T-helper 2 cell (primary cell): Measurements from ENCODE around the gene IDI2.
"Not testable (repeated sequence)": the region's sequence is repeated elsewhere in the genome, so short reads cannot be mapped to it uniquely, and the experiment has no call there.

Experiments
- DNase-seq, 5 experiments: peaks; one replicate each; pipeline versions ENCODE4 v3.0.0 to v3.0.0-alpha.2; 2012 to 2022
- total RNA-seq, 2 donors: gene quantifications; one replicate each; lab custom pipeline; 2026; lab: John Stamatoyannopoulos, UW

The IDI2 gene
- 0 to 0.13 reads per million in 2 donors for total RNA-seq

DNA sequence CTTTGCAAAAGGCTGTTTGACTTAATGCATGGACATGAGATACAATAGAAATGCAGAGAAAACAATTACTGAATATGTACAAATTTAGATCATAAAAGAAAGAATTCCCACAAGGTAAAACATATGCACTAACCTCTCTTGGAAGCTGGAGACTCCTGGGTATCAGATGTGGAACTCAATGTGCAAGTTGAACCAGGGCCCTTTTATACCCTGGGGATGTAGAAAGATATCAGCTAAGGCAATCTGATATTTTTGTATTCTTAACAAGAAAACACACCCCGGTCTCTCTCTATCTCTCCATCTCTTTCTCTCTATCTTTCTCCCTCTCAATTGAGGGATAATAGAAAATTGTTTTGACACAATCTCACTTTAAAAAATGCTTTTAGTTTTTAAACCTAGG, at the start of gene IDI2:
TSS of gene IDI2 (minus strand) at position 177 of the 400 bp plus-strand sequence. CDS start 1,136 bp downstream, outside the sequence.
- no peak for DNase-seq

DNA sequence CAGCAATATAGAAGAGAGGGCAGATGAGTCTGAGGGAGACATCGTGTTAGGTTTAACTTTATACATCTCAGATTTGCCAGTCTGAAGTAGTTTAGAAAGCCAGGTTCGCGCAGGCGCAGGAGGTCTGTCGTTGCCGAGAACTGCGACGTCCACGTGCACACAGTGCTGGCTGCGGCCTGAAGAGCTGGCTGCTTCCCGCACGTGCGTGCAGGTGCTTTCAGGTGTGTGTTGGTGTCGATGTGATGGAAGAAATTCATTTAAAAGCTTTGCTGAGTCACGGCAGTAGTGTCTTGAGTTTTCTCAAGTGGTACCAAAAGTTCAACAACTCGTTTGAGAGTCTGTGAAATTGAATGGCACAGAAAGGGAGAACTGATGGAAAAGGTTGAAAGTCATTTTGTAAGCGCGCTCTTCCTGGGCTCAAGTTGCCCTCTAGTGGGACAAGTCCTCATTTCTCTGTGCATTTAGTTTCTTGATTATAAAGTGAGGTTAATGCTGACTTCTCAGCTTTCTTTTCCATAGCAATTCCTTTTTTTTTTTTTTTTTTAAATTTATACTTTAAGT, 49.2 kb upstream of the IDI2 start:
- peak in 1 of 5 experiments; percentile 35 for DNase-seq

DNA sequence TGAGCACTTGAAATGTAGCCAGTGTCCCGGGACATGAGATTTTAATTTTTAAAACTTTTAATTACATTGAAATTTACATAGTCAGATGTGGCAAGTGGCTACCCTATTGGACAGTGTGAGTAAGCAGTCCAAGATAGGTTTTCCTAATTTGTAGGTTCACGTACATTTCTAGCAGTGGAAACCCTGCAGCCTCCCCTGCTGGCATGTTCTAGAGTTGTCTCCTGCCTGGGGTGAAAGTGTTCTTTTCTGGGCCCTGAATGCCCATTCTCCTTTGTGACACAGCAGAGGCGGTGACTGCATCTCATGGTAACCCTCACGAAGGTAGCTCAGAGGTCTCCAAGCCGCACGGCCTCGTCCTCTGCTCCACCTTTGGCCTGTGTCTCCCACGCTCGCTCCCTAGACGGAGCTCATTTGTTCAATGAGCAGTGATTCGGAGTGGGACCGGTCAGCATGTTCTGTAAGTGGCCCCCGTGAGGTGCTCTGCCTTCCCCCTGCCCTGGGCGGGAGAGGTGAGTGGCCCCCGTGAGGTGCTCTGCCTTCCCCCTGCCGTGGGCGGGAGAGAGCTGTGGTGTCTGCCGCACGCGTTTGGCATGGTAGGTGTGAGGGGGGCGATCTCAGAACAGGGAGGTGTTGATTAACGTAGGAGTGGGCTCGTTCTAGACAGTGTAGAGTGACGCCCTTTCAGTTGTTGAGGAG, 48.5 kb upstream of the IDI2 start:
- no peak for DNase-seq

DNA sequence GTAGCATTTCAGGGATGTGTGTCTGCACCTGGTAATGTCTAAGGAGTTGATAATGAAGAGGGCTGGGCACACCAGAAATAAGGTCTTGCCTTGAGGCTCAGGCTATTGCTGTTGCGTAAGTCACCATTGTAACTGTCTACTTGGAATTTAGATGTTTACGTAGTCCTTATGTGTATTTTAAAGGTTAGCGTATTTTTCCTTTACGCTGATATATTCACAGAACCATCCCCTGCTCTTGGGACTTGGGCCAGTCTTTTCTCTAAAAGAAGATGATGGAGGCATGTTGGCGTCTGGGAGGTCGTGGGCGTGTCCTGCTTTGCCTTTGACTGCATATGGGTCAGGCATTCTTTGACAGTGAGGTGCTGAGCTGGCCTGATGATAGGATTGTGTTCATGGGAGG, 45.3 kb upstream of the IDI2 start:
- no peak for DNase-seq

DNA sequence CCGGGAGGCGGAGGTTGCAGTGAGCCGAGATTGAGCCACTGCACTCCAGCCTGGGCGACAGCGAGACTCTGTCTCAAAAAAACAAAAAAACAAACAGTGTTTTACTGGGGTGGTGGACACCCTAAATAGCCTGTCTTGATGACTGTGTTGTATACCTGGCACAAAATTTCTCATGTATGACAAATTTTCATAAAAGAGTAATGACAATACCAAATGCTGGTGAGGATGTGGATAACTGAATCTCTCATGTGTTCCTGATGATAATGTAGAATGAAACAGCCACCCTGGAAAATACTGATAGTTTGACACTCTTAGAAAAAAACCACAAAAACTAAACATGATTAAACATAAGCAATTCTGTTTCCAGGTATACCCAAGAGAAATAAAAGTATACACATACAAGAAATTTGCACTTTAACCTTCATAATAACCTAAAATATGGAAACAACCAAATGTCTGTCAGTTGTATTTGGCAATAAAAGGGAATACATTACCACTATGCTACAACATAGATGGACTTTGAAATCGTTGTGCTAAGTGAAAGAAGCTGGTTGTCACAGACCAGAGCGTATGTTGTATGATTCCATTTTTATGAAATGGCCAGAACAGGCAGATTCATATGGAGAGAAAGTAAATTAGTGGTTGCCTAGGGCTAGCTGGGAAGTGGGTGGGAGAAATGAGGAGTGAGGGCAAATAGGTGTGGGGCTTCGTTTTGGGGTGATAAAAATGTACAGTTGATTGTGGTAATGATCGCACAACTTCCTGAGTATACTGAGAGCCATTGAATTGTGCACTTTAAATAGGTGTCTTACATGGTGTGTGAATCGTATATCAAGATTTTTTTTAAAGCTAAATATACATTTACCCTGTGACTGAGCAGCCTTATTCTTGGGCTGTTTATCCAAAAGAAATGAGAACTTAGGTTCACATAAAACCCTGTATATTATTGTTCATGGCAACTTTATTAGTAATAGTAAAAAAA, 43.0 kb upstream of the IDI2 start:
- no peak for DNase-seq

DNA sequence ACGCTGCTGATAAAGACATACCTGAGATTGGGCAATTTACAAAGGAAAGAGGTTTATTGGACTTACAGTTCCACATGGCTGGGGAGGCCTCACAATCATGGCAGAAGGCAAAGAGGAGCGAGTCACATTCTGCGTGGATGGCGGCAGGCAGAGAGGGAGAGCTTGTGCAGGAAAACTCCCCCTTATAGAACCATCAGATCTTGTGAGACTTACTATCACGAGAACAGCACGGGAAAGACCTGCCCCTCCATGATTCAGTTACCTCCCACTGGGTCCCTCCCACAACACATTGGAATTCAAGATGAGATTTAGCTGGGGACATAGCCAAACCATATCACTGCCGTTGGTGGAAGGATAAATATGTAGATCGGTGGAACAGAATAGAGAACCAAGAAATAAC, 41.1 kb upstream of the IDI2 start:
- DNase-seq: not testable (repeated sequence)

DNA sequence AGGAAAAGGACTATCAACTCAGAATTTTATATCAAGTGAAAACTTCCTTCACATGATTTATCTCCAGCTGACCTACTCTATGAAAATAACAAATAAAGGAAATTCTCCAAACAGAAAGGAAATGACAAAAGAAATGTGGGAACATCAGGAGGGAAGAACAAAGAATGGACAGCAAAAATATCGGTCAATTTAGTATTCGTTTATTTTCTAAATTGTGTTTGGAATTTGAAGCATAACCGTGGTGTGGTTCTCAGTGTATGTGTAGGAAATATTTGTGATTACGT, 39.2 kb upstream of the IDI2 start:
- DNase-seq: no peak

DNA sequence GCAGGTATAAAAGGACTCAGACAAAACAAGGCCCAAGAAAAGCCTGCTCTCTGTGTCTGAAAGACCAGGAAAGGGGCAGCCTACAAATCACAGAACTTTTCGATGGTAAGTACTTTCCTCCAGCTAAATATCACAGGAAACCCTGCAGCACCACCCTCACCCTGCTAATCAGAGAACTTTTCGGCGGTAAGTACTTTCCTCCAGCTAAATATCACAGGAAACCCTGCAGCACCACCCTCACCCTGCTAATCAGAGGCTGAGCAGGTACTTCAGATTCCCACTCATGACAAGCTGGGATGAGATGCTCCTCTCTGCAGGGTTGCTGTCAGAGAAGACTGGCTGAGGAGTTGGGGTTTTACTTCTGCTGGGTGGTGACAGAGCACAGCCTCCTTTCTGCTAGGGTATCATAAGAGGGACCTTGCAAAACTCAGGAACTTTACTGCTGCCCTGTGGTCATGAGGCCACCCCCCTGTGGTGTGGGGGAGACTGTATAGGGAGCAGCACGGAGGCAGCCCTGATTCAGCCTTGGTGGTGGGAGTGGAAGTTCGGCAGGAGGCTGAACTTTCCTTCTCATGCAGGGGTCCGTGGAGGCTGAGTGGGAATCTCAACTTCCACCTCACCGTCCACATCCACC, 37.7 kb upstream of the IDI2 start:
- DNase-seq: peak in 2 of 5 experiments; percentile 60 to 77

DNA sequence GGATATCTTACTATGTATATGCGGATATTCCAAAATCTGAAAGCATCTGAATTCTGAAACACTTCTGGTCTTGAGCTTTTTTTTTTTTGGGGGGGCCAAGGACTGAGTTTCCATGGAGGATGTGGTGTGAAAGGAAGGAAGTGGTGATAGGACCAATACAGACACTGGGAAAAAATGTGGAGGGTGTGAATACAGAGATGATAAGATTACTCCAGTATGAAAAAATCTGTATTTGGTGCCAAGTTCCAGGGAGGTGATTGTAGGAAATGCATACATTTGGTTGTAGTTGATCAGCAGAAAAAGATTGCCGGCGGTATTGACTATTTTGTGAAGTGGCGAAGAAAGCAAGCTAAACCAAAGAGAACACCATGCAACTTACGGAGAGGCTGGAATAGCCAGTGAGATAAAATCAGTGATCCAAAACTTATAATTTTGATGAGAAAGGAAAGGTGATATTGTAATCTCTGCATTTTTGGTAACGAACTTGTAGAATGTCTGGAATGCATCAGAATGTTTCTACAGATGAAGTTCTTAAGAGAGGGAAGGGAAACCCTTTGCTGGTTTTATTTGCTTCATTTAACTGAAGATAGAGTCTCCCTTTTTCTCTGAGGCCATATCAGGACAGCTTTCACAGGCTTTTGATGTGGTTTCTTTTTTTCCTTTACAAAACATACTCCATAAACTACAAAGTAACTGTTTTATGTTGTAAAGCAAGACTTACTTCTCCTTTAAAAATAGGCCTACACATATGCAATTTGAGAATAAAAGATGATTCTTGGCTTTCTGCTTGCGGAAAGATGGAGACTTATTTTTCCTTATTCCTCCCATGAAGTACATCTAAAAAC, 36.5 kb upstream of the IDI2 start:
- DNase-seq: no peak

DNA sequence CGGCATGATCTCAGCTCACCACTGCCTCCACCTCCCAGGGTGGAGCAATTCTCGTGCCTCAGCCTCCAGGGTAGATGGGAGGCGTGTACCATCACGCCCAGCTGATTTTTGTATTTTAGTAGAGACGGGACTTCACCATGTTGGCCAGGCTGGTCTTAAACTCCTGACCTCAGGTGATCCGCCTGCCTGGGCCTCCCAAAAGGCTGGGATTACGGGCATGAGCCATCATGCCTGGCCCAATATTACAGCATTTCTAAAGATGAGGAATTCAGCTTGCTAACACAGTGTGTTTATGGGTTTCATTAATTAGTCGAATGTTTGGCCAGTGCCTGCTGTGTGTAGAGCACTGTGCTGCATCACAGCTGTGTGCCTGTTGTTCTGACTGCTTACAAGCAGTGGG, 34.2 kb upstream of the IDI2 start:
- no peak for DNase-seq

DNA sequence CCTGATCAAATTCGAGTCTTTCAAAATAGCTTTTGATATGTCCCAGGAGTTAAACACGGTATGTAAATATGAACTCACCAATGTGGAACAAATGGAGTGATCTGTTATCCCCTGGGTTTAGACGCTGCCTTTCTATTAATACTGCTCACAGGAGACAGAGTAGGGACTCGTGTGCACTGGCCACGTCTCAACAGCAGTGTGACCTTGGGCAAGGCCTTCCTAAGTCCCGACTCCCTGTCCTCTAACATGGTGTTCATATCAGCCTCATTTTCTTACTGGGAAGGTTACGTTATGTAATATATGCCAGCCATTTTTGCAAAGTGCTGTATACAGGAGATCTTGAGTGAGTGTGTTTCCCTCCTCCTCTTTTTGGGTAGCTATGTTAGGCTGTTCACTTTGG, 32.4 kb upstream of the IDI2 start:
- no peak for DNase-seq

DNA sequence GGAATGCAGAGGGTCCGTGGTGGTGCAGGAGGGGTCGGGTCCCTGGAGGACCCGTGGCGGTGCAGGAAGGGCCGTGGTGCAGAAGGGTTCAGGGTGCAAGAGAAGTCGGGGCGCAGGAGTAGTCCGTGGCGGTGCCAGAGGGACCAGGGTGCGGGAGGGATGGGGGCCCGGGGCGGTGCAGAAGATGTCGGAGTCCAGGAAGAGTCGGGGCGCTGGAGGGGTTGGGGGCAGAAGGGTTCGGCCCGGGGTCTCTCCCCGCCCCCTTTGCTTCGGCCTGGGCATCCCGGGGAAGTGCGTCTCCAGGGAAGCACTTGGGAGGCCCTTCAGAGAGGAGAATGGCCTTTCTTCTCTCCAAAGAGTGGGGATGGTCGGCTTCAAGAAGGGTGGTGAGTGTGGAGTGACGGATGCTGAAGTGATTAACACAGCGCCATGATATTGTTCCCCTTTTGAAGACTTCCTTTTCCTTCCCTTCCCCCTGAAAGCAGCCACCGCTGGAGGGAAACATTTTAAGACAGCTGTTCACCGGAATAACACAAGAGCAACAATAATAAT, 31.5 kb upstream of the IDI2 start:
- no peak for DNase-seq

DNA sequence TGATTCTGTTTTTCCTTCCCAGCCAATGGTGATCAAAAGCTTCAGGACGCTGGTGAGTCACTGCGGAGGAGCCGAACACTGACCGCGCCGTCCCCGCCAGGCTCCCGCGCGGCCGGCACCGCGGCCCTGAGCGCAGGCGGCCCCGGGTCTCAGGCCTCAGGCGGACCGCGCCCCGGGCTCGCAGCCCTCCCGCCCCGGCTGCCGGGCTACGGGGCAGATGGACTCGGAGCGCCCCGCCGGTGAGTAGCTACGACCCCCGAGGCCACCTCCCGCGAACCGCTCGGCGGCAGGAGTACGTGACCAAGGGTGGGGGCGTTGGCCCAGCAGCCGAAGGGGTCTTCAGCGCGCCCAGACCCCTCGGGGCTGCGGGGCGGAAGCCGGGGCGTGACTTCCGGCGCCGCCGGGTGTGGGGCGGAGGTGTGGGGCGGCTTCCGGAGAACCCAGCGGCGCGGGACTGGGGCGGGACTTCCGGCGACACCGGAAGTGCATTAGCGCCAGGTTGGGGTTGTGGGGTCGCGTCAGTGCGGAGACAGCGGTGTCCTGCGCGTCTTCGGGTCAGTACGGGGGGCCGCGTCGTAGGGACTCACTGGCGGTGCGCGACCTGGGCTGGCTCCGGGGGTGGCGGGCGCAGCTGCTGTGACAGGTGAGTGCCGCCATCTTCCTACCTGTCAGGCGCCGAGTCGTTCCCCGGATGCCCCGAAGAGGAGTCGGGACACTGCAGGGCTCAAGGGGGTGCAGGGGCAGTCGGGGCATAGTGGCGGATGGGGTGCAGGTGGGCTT, 30.9 kb upstream of the IDI2 start, which contains the start of gene WDR37:
TSS of gene WDR37 (plus strand) at position 60 of the 780 bp plus-strand sequence. CDS start 15,771 bp downstream, outside the sequence.
- DNase-seq: peak; percentile 81 to 92 (median 83)

DNA sequence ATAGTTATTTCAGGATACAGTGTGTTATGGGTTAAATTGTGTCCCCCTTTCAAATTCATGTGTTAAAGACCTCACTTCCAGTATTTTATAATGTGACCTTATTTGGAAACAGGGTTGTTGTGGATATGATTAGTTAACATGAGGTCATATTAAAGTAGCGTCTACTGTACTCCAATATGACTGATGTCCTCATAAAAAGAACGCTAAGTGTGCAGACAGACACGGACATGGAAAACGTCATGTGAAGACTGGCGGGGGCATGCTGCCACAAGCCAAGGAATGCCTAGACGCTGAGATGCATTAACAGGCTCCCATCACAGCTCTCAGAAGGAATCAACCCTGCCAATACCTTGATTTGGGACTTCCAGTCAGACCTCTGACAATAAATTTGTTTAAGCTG, 29.0 kb upstream of the IDI2 start:
- no peak for DNase-seq

DNA sequence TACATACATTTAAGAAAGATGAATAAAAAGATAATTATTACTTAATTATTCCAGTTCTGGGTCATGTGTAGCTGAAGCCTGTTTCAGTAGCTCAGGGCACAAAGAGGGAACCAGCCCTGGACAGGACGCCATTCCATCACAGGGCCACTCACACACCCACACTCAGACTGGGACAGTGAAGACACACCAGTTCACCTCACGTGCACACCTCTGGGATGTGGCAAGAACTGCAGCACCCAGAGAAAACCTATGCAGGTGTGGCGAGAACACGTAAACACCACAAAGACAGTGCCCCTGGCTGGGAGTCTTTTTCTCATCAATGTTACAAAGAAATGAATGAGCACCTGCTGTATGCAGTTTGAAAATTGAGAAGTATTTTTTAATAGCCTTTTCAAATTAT, 24.9 kb upstream of the IDI2 start:
- peak in 3 of 5 experiments; percentile 42 to 78 (median 49) for DNase-seq

DNA sequence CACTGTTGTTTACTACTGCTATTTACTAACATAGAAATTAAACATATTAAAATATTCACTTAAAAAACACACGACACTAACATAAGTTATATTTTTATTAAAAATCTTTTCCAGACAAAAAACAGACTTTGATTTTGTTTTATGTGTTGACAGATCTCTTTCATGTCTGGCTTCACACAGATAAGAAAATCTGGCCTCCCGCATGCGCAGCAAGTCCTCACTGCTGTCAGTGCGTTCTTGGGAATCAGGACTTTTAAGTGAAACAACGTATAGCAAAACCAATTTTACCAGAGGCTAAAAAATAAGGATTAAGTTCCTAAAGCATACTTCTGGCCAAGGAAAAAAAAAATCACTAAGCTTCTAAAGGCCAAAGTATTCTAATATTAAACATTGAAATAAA, 24.5 kb upstream of the IDI2 start:
- DNase-seq: peak in 2 of 5 experiments; percentile 27 to 52

DNA sequence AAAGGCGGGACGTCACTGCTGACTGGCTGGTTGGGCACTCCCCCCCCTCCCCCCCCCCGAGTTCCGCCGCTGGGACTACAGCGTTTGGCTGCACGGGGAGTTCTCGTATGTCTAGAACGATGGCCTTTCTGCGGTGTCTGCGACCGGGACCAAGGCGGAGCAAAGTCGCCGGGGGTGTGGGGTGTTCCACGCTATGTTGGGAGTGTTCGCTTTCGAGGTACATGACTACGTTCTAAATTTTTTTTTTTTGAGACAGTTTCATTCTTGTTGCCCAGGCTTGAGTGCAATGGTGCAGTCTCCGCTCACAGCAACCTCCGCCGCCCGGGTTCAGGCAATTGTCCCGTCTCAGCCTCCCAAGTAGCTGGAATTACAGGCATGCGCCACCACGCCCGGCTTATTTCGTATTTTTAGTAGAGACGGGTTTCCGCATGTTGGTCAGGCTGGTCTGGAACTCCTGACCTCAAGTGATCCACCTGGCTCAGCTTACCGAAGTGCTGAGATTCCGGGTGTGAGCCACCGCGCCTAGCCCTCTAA, 23.8 kb upstream of the IDI2 start:
- no peak for DNase-seq

DNA sequence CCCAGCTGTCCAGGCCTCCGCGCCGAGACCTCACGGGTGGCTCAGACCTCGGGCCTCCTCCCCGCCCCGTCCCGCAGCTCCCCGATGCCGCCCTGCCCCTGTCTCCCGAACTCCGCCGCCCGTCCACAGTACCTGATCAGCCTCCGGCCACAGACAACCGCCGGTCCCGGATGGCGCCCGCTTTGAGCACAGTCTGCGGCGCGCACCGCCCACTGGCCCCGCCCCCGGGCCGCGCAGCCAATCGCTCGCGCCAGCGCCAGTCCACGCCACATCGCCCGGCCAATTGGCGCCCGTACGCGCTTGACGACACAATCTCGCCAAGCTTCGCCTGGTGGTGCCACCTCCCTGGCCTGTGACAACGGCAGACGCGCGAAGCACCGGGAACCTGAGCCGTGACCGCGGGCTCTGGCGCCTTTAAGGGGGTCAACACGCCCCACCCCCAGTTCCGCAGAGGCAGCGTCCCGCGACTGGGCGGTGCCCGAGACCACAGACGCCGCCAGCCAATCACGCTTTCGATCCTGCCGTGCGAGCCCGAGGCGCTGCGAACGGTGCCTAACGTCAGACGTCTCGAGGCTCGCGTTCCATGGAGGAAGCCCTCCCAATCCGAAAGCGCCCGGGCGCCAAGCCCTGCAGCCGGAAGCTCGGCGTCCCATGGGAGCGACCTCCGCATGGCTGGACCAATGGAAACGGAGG, 23.2 kb upstream of the IDI2 start, which contains the start of gene IDI1:
TSS of gene IDI1 (minus strand) at position 388 of the 693 bp plus-strand sequence. CDS start at position 272, 116 bp downstream.
- DNase-seq: peak; percentile 92 to 100 (median 96)

DNA sequence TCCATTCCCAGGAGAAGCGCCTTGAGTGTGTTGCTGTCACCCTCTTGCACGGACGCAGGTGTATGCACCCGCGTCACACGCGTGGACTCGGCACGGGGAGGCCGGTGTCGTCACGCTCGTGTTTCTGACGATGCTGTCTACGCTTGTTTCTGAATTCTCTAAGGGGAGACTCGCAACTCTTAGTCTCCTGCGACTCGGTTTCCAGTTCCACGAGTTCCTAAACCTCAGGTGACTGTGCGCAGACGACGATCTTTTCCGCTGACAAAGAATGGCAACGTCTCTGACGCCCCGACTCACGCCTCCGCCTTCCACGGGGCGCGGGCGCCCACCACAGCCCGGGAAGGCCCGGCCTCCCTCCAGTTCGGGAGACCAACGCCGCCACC, 22.7 kb upstream of the IDI2 start:
- DNase-seq: peak in 2 of 5 experiments; percentile 66 to 72

DNA sequence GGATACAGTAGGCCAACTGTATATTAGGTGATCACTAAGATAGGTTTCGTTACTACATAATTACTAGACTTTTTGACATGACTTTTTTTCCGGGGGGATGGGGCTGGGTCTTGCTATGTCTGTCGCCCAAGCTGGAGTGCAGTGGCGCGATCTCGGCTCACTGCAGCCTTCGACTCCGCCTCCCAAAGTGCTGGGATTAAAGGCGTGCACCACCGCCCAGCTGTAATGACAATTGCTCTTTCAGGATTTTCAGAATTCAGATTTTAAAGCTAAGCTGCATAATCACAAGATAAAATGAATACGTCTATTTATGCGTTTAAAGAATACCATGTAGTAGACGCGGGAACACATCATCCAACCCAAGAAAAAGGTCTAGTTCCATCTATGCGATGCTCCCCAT, 22.3 kb upstream of the IDI2 start:
- DNase-seq: peak in 1 of 5 experiments; percentile 59
